ENCODE data around the gene ECI1. TPM values are rescaled to one million over a fixed set of nuclear protein-coding genes. Genes with fewer than 3 reads are reported as not detected.
"Not testable (repeated sequence)": the region's sequence is repeated elsewhere in the genome, so short reads cannot be mapped to it uniquely, and the experiment has no call there.

The ECI1 gene
- total RNA-seq, 2 experiments from 2014 or later = 30.8 to 42.5 TPM

DNA sequence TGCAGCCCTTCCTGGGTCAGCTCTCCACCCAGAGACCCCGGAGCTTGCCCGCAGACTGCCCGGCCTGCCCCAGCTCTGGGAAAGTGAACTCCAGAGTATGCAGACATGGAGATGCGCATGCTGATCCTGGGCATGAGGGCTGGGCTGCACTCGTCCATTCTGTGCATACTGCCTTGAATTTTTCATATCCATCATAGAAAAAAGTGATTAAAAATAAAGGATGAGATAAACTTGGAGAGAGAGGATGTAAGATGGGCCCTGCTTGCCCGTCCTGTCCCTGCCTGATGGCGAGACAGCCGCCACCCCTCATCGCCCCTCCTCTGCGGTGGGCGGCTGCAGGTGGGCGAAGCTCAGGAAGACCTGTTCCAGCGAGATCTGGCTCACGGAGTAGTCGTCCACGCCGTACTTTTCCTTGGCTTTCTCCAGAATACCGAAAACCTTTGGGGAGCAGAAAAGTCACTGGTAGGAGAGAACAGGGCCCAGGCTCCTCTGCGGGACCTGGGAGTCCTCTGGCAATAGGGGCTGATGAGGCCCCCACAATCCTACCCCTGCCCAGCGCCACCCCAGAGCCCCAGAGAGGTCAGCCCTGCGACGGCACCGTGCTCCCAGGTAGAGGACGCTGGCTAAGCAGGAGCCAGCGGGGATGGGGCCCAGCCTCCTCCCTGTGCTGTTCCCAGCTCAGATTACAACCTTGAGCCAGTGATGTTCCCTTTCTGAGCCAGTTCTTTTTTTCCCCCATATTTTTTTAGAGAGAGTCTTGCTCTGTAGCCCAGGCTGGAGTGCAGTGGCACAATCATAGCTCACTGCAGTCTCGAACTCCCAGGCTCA lies 25.2 kb upstream of the ECI1 start:
- POLR2A ChIA-PET = no interaction called here
- CTCF ChIA-PET = no interaction called here
- no peaks in the 10 kb centered on the region for H3K27me3 Mint-ChIP-seq
- no peaks in the 10 kb centered on the region for H3K36me3 Mint-ChIP-seq (ENCODE audit: low read depth)
- no peaks in the 10 kb centered on the region for H3K4me1 Mint-ChIP-seq
- H3K9me3 Mint-ChIP-seq = no peaks in the 10 kb centered on the region
- H3K4me3 Mint-ChIP-seq = no peak overlapping the region
- no peak overlapping the region for H3K27ac Mint-ChIP-seq
- no peak for DNase-seq

DNA sequence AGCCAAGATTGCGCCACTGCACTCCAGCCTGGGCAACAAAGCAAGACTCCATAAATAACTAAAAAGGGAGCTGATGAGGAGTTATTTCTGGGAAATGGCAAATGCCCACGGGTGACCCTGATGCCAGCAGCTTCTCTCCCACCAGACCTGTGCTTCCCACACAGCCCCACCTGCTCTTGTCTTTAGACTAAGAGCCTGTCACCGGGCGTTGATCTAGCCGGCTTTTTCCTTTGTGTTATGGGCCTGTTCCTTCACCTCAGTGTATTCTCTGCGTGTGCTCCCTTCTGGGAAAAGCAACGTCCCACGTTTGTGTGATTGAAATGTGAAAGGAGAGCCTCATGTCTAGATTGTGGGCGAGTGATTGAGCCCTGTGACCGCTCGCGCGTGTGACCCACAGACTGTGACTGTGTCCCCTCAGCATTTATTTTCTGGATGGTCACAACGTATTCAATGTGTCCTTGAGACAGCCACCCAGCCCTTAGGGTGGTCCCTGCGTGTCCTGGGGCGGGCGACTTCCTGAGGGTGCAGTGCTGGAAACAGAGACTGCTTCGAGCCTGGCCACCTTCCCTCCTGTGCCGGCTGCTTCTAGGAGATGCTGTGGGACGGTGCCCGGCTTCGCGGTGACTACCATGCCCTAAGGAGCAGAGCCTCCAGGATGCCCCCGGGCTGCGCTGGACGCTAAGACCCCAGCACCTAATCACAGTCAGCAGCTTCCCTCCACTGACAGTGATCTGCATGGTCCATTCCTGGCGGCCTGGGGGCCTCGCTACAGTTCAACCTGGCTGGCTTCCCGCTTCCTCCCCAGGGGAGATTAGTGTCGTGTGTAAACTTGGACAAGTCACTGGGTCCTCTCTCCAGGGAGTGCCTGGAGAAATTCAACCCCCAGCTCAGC lies 24.3 kb upstream of the ECI1 start:
- DNase-seq = no peak
- Mint-ChIP-seq H3K4me1 (no peaks in the 10 kb centered on the region), H3K27ac (no peak overlapping the region), H3K27me3 (no peaks in the 10 kb centered on the region), H3K4me3 (no peak overlapping the region), H3K36me3 (ENCODE audit: low read depth) (no peaks in the 10 kb centered on the region), H3K9me3 (no peaks in the 10 kb centered on the region)
- ChIA-PET CTCF (no interaction called here), POLR2A (no interaction called here)

DNA sequence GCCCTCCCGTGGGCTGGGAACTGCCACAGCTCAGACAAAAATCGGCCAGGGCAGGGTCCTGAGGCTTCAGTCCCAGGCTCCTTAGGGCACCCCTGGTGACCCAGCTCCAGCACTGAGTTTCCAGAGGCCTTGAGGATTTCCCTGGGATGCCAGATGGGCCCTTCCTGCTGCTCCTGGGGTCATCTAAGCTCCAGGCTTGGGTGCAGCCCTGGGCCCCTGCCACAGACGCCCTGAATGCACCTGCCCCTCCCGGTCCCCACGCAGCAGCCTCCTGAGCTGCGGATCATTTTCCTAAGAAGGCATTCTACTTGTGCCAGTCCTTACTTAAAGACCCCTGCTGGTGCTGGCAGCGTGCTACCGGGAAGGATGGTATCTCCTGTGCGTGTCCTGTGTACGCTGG lies 22.5 kb upstream of the ECI1 start:
- no peak for DNase-seq
- Mint-ChIP-seq H3K4me3 (no peak overlapping the region), H3K27me3 (no peaks in the 10 kb centered on the region), H3K4me1 (peaks cover 8% of the 10 kb centered on the region), H3K36me3 (ENCODE audit: low read depth) (no peaks in the 10 kb centered on the region), H3K9me3 (no peaks in the 10 kb centered on the region), H3K27ac (no peak overlapping the region)
- ChIA-PET CTCF (interaction anchor here (0.6 kb wide), 1 partner anchor 210 kb away, joined by 3 read pairs; no protein-coding TSS in a partner anchor), POLR2A (no interaction called here)

DNA sequence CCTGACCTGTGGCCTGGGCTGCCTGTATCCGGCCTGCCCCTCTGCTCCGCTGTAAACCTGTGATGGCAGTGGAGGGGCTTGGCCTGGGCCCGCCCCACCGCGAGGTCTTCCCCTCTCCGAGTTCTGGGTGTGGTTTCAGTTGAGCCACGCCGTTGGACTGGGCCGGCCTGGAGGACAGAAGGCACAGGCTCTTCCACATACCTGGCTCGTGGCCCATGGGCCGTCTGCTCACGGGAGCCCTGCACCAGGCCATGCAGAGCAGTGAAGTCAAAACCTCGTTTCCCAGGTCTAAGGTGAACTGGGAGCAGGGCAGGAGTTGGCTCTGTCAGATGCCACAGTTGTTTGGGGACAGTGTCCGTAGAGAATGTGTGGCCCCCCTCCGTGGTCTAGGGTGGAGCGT lies 22.1 kb upstream of the ECI1 start:
- Mint-ChIP-seq H3K4me1 (peaks cover 8% of the 10 kb centered on the region), H3K27ac (no peak overlapping the region), H3K9me3 (no peaks in the 10 kb centered on the region), H3K4me3 (no peak overlapping the region), H3K27me3 (no peaks in the 10 kb centered on the region), H3K36me3 (ENCODE audit: low read depth) (no peaks in the 10 kb centered on the region)
- POLR2A ChIA-PET = no interaction called here
- CTCF ChIA-PET = no interaction called here
- no peak for DNase-seq

DNA sequence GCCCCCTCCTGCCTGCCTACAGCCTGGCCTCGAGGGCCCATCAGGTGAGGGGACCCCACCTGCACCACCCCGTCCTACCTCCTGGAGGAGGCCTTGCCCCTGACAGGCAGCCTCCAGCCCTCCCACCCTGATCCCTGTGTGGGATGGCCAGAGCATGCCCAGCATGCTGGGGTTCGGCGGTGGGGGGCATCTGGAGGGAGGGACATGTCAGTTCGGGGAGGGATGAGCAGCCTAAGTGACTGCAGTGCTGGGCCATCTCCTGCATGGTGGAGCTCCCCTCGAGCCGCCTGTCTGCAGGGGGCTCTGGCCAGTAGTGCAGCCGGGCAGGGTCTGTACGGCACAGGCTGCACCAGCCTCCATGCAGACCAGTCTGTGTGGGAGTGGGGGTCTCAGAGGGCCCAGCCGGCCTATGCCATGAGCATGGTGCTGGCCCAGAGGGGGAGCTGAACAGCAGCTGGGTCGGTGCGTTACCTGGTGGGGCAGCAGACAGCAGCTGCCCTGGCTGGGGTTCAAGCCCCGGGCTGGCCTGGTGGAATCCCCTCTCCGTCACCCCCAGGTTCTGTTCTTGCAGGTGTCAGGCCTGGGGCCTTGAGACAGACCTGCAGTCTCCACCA lies 20.6 kb upstream of the ECI1 start:
- no peak for DNase-seq
- ChIA-PET POLR2A (no interaction called here), CTCF (interaction anchor here (1.0 kb wide), 1 partner anchor 20 kb away, joined by 3 read pairs; the partner anchor contains the start of gene ECI1)
- H3K4me3 Mint-ChIP-seq = no peak overlapping the region
- H3K9me3 Mint-ChIP-seq = no peaks in the 10 kb centered on the region
- peaks cover 5% of the 10 kb centered on the region for H3K36me3 Mint-ChIP-seq (ENCODE audit: low read depth)
- H3K4me1 Mint-ChIP-seq = peaks cover 9% of the 10 kb centered on the region
- no peak overlapping the region for H3K27ac Mint-ChIP-seq
- H3K27me3 Mint-ChIP-seq = no peaks in the 10 kb centered on the region

DNA sequence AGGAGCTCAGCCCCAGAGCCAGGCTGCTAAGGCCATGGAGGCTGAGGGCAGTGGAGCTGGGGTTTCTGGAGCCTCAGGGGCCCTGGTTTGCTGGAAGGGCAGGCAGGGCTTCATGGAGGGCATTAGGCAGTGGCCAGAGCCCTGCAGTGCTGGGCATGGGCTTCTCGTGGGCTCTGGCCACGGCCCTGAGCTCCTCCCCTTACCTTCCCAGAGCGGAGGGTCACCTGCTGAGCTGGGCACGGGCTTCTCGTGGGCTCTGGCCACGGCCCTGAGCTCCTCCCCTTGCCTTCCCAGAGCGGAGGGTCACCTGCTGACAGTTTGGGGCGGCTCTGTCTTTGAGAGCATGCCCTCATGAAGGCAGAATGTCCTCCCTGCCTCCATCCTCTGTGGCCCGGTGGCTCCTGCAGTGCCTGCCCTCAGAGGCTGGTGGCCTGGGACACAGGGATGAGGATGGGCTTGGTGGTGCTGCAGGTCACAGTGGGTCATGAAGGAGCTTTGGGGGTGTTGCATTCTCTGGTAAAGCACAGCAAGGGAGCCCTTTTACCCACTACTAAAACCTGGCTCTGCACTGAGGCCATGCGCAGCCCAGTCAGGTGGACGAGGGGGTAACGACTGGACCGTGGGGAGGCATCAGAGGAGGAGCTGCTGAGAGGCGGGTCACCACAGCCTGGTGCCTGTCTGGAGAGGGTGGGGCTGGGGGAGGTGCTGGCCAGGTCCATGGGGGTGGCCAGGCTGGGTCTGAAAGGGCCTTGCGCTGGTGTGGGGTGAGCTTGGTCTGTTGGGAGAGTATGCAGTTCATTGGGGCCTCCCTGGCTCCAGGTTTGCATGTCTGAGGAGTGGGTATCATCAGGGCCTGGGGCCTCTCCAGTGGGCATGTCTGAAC lies 19.4 kb upstream of the ECI1 start:
- POLR2A ChIA-PET = no interaction called here
- peaks cover 20% of the 10 kb centered on the region for H3K4me1 Mint-ChIP-seq
- no peak overlapping the region for H3K4me3 Mint-ChIP-seq
- DNase-seq = no peak
- H3K9me3 Mint-ChIP-seq = no peaks in the 10 kb centered on the region
- H3K27ac Mint-ChIP-seq = no peak overlapping the region
- H3K36me3 Mint-ChIP-seq (ENCODE audit: low read depth) = peaks cover 15% of the 10 kb centered on the region
- no peaks in the 10 kb centered on the region for H3K27me3 Mint-ChIP-seq
- CTCF ChIA-PET = interaction anchor here (1.2 kb wide), 1 partner anchor 8 kb away, joined by 4 read pairs; no protein-coding TSS in a partner anchor

DNA sequence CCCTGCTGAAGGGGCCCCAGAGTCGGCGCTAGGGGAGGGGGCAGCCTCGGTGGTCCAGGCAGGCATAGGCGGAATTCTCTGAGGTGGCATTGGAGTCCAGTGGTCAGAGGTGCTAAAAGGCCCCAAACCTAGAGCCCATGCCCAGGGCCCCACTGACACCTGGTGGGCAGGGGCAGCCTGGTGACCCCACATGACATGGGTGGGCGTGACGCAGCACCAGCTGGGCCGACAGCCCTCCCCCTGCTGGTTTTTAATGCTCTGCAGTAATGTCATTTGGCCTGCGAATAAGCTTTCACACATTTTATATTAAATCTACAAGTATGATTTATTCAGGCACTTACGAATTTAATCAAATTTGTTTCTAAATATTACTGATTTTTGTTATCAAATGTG lies 18.7 kb upstream of the ECI1 start:
- no peaks in the 10 kb centered on the region for H3K9me3 Mint-ChIP-seq
- POLR2A ChIA-PET = no interaction called here
- H3K36me3 Mint-ChIP-seq (ENCODE audit: low read depth) = peaks cover 19% of the 10 kb centered on the region
- no peak for DNase-seq
- peak overlapping the region; percentile 87 for H3K4me3 Mint-ChIP-seq
- no peaks in the 10 kb centered on the region for H3K27me3 Mint-ChIP-seq
- CTCF ChIA-PET = interaction anchor here (1.2 kb wide), 1 partner anchor 9 kb away, joined by 4 read pairs; no protein-coding TSS in a partner anchor
- no peak overlapping the region for H3K27ac Mint-ChIP-seq
- H3K4me1 Mint-ChIP-seq = peaks cover 26% of the 10 kb centered on the region

DNA sequence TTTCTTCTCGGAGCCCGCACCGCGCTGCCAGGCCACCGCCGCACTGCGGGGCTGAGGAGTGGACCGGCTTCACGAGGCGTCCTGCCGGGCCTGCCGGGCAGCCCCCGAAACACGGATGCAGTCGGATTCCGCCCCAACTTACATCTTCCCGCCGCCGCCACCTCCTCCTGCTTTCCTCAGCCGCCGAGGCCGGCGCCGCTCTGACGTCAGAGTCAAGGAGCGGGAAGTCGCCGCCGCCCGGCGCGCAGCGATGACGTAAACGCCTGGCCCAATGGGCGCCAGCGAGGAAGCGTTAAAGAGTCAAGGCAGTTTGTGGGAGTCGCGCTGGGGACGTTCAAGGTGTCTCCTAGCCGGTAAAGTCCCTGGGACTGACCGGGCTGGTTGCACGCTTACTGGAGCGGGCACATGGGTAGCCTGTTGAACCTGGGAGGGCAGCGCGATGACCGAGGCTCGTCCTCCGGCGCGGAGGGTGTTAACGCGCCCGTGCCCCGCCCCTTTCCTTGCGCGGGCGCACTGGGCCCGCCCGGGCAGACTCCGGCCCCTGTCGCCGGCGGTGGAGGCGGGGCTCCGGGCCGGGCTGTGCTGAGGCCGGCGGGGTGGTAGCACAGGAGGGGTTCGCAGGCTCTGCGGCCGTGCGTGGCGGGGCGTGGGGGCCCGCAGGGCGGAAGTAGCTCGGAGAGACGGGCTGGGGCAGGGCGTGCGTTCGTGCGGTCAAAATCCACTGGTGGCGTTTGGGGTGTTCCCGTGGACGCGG lies 16.7 kb upstream of the ECI1 start, which contains the start of gene RNPS1:
TSS of gene RNPS1 (minus strand) at position 214 of the 754 bp plus-strand sequence. CDS start 3,483 bp downstream, outside the sequence.
- CTCF ChIA-PET = interaction anchor here (0.8 kb wide), 1 partner anchor 16 kb away, joined by 3 read pairs; no protein-coding TSS in a partner anchor
- H3K27ac Mint-ChIP-seq = peak within 1 kb of the TSS; percentile 98
- POLR2A ChIA-PET = no interaction called here
- H3K36me3 Mint-ChIP-seq (ENCODE audit: low read depth) = peaks cover 22% of the 10 kb centered on the region
- no peaks in the 10 kb centered on the region for H3K9me3 Mint-ChIP-seq
- peak; percentile 96 for DNase-seq
- H3K27me3 Mint-ChIP-seq = no peaks in the 10 kb centered on the region
- peak within 1 kb of the TSS; percentile 87 for H3K4me3 Mint-ChIP-seq
- H3K4me1 Mint-ChIP-seq = peaks cover 33% of the 10 kb centered on the region

DNA sequence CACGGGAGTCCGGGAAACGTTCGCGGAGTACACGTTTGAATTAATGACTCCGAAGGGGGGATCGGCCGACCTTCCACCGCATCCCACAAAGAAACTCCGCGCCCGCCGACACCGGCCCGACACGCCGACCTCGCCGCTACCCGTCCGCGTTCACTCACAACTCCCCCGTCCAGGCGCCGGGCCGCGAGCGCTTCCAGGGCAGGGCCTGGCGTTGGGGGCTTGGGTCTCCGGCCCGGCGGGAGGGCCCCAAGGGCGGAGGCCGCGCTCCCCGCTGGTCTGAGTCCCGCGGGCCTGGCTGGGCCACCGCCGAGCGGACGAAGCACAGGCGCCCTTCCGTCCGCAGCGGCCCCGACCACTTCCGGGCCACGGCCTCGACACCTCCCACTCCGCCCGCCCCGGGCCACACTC lies 16.1 kb upstream of the ECI1 start:
- Mint-ChIP-seq H3K4me1 (peaks cover 33% of the 10 kb centered on the region), H3K4me3 (peak overlapping the region; percentile 87), H3K36me3 (ENCODE audit: low read depth) (peaks cover 28% of the 10 kb centered on the region), H3K27ac (peak overlapping the region; percentile 98)
- H3K9me3 Mint-ChIP-seq, H3K27me3 Mint-ChIP-seq, DNase-seq, POLR2A ChIA-PET, CTCF ChIA-PET: not testable (repeated sequence)

DNA sequence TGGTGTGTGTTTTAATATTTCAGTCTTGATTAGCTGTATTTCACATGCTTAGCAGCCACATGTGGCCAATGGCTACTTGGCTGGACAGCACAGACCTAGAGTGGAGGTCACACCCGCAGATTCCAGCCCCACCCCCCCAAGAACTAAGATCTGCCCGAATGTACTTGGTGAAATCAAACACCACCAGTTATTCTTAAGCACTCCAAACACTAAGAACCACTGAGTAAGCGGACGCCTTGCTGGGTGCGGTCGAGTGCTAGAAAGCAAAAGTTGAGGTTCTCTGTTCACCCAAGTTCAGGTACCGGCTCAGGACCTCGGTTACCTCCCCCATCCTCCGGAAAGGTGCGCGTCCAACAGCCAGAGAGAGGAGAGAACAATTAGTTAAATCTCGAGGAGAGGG lies 15.5 kb upstream of the ECI1 start:
- H3K27me3 Mint-ChIP-seq, POLR2A ChIA-PET, H3K9me3 Mint-ChIP-seq, CTCF ChIA-PET: not testable (repeated sequence)
- Mint-ChIP-seq H3K27ac (peak overlapping the region; percentile 98), H3K36me3 (ENCODE audit: low read depth) (peaks cover 34% of the 10 kb centered on the region), H3K4me1 (peaks cover 36% of the 10 kb centered on the region), H3K4me3 (peak overlapping the region; percentile 87)
- DNase-seq = peak; percentile 31

DNA sequence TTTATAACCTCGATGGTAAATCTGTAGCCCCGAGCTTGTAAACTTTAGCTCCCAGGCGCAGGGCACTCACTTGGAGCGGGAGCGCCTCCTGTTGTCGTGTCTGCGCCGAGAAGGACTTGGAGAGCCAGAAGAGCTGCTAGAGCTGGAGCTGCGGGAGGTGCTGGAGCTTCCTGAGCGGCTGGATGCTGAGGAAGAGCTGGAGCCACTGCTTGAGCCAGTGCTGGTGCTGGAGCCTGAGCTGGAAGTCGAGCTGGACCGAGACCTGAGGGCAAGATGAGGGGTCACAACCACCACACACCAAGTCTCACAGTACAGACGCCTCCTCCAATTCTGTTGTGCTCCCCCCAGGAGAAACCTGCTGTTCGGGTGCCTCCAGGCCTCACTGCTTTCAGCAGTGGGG lies 11.6 kb upstream of the ECI1 start:
- ChIA-PET CTCF (interaction anchor here (0.7 kb wide), 1 partner anchor 224 kb away, joined by 3 read pairs; no protein-coding TSS in a partner anchor), POLR2A (interaction anchor here (1.3 kb wide), 1 partner anchor 12 kb away, joined by 3 read pairs; the partner anchor contains the start of gene ECI1)

More for the DNA sequence above, 11.6 kb upstream of the ECI1 start:
- not testable (repeated sequence) for H3K27ac Mint-ChIP-seq, DNase-seq, H3K9me3 Mint-ChIP-seq, H3K27me3 Mint-ChIP-seq, H3K4me3 Mint-ChIP-seq
- Mint-ChIP-seq H3K4me1 (peaks cover 29% of the 10 kb centered on the region), H3K36me3 (ENCODE audit: low read depth) (peaks cover 55% of the 10 kb centered on the region)

Data from activated CD4-positive, alpha-beta T cell treated with anti-CD3 and anti-CD28 coated beads, Interleukin-2, amount 10 ng/mL, durations not matched to agents 7 days and 5 days (primary cell).